RPMI8226 (cell line): ENCODE results near the gene AP5Z1.
A peak's percentile ranks its signal among the peaks of the same experiment; 100 is the strongest.

ENCODE experiments used
- DNase-seq: peaks from one replicate; pipeline ENCODE4 v3.0.0-alpha.2; 2015

AP5Z1 gene

DNA sequence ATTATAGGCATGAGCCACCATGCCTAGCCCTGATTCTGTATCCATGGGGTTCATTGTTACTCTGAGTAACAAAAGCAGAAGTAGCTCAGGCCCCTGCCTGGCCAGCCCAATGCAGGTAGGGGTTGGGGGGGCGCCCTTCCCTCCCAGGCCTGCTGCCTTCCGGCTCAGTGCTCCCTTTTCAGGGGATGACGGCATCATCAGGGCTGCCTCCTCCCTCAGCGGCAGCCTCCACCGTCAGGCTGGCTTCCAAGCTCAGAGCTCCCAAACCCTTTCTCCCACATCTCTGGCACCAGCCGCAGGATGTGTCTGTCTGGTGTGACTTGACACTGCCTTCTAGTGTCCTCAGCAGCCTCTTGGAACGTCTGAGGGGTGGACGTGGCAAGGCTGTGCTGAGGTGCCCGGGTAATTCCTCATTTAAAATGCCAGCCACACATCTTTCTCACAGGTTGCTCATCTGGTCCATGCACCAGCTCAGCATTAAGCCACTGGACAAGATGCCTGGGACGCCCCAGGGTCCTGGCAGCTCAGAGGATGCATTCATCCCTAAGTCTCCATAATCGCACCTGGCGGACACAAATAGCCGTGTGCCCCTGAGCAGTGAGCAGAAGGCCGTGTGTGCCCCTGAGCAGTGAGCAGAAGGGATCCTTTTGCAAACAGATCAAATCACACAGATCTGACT is 48.2 kb downstream of the AP5Z1 start:
- no peak for DNase-seq

DNA sequence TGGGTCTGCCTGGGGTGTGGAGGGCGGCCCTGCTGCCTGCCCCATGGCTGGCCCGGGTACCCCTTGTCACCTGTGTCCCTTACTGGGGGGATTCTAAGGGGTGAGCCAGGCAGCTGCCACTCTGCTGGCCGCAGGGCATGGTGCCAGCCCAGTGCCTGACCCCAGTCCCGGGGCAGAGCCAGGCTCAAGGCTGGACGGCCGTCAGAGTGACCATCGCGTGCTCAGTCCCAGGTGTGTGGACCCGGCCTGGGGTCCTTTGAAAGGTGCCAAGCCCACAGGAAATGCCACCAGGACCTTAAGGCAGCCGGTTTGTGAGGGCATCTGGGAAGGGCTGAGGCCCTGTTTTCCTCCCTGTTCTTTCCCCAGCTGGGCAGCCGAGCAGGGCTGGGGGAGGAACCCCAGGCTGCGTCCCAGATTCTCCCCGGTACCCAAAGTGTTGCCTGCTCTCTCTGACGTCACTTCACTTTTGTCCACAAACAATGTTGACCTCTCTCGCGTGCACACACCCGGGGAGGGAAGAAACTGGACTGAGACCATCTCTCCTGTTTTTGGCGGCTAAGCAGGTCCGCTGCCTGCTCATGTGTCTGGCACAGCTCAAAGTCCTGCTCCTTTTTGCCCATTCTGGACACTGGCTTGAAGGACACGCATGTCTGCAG is 48.8 kb downstream of the AP5Z1 start:
- DNase-seq = no peak

DNA sequence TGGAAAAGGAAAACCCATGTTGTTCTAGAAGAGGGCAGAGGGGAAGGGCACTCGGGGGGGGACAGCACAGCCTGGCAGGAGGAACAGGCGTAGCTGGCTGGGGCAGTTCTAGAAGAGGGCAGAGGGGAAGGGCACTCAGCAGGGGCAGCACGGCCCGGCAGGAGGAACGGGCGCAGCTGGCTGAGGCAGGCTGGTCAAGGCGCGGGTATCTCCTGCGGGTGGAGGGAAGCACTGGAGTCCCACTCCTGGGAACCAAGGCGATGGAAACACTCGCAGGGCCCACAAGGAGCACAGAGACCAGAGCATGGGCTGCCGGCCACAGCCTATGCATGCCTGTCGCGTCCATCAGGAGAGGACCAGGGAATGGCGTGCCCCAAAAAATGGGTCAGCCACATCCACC is 49.7 kb downstream of the AP5Z1 start:
- no peak for DNase-seq

DNA sequence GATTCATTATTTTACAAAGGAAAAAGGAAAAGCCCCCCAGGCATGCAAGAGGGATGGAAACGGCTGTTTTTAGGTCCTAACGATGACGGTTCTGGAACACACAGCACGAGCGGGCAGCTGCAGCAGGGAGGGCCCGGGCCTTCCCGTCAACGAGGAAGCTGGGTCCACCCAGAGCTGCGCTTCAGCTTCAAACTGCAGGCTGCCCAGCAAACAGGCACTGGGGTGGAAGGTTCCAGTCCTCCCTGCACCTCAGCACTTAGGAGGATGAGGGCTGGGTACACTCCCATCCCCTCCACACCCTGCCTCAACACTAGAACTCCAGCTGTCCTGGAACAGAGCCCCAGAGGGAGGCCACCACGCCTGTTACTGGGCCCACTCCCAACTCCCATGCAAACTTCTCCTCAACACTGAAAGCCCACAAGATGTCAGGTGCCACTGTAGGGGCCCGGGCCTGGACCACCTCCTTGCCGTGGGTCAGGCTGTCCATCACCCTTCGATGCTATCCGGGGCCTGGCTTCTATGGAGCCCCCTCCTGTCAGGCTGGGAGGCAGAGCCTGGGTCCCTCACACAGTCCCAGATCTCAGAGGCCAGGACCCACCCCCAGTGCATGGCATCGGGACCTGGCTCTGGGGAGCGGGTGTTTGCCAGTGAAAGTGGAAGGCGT is 53.4 kb downstream of the AP5Z1 start:
- no peak for DNase-seq

DNA sequence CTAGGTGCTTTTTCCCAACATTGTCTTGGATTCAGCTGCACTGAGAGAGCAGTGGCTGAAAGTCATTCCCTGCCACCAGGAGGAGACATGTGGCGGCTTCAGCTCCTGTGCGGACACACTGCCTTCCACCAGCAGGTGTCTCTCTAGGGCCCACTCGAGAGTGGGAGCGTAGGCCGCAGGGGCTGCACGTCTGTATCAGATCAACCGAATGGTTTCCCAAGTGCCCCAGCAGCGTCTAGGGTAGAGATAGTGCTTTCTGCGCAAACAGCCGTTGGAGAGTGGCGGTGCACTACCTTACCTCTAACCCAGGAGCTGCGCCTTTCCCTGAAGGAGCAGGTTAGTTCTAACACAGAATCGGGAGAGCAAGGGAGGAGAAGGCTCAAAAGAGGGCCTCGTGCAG is 54.8 kb downstream of the AP5Z1 start:
- DNase-seq = peak; percentile 82

DNA sequence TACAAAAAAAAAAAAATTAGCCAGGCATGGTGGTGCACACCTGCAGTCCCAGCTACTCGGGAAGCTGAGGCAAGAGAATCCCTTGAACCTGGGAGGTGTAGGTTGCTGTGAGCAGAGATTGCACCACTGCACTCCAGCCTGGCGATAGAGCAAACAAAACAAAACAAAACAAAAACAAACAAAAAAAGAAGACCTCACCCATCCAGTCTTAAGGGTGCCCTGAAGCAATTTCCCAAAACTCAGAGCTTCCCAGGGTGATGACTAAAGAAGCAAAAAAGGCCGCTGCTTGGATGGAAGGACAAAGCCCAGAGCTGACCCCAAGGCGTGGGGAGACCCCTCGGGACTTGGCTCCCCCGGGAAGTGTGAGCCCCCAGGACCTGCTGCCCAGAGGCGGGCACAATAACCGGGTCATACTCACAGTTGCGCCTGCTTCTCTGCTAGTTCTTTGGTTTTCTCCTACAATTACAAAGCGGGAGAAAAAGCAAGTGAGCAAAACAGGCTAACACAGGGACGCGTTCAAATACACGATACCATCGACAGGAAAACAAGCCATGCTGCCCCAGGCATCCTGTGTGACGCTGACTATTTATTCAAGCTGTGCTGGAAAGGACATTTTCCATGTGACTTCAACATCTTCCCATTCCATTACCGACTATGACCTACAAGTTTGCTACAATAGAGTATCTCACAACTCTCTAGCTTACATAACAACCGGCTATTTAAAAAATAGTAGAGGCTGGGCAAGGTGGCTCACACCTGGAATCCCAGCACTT is 56.5 kb downstream of the AP5Z1 start:
- DNase-seq = no peak

DNA sequence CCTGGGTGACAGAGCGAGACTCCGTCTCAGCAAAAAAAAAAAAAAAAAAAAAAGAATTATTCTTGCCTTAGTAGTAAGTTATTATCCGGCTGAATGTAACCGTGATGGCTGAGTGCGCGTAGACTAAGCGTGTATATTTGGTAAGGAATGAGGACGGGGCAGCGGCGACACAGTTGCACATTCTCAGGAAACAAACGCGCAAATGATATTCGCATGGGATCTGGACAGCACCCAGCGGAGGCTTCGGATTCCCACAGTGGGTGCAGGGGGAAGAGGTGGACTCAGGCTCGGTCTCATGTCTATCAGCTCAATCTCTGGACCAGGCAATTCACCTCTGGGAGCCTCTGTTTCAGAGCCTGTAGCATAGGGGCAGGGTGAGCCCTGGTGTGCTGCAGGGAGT is 57.3 kb downstream of the AP5Z1 start:
- no peak for DNase-seq

DNA sequence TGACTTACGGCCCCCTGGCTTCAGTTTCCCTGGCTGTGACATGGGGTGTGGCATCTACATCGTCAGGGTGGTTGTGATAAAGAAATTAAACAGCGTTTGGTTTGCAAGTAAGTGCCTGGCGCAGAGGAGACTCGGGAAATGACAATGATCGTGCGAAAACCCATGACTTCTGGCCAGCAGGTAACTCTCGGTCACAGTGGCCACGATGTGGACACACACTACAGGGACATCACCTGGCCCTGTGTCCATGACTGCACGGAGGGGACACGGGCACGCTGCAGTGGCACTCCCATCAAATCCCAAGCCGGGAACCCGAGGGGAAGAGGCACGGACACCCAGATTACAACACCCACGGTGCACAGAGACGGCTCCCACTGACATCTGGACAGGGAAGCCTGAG is 57.8 kb downstream of the AP5Z1 start:
- DNase-seq = no peak

DNA sequence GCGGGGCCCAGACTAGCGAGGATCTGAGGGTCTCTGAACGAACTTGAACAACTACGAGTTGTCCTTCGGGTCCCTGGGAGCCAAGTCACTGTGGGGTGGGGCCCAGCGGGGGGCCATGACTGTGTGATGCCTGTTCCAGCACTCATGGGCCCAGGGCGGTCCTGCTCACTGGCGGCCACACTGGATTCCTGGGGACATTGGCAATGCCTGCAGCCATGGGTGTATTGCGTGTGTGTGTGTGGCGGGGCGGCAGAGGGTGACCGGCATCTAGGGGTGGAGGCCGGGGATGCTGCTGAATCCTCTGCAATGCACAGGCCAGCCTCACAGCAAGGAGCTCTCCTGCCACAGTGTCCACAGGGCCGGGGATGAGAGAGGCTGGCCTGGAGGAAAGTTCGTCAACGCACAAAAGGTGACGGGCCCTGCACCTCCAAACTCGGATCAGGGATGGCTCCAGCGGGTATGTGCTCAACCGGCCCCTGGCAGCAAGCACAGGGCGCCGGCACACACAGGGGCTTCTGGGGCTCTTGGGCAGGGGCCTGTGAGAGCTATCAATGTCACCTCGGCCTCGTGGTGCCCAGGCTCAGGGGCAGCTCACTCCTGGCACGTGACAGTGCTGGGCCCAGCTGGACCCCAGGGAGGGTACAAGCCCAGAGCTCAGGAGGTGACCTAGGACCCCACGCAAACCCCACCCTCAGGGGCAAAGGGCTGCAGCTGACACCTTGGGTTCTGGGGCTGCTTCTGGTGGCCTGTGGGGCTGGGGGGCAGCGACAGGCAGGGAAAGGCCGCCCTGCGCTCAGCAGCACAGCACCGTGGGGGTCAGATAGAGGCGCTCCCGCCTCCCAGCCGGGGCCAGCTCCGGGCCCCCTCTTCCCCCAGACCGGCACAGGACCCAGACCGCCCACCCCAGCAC is 58.5 kb downstream of the AP5Z1 start:
- no peak for DNase-seq

DNA sequence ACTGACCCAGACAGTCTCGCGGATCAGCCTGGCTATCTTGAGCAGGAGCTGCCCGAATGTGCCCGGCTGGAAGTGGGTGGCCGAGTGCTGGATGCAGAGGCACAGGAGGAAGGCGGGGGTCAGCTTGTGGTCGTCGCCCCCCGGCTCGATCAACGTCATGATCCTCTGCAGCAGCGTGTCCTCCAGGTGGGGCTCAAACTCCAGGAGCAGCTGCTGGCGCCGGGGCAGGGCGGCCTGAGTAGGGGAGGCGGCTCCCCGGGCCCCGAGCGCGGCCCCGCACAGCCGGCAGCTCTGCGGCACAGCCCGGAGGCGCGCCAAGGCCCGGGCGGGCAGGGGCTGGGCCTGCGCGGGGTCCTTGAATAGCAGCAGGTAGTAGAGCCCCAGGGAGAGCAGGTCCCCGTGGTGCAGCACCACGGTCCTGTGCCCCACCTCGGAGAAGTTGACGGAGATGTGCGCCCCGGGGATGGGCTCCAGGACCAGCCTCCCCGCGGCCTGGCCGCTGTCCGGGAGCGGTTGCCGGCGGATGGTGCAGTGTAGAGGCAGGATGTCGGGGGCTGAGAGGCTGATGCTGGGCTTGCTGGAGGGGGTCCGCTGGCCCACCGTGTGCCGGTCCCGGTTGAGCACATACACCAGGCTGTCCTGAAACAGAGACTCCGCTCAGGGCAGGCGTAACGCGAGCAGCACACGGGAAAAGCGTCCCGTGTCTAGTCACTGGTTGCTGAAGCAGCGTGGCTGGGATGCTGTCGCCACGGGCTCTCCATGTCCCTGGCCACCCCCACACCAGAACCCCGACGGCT is 59.4 kb downstream of the AP5Z1 start:
- DNase-seq = no peak

DNA sequence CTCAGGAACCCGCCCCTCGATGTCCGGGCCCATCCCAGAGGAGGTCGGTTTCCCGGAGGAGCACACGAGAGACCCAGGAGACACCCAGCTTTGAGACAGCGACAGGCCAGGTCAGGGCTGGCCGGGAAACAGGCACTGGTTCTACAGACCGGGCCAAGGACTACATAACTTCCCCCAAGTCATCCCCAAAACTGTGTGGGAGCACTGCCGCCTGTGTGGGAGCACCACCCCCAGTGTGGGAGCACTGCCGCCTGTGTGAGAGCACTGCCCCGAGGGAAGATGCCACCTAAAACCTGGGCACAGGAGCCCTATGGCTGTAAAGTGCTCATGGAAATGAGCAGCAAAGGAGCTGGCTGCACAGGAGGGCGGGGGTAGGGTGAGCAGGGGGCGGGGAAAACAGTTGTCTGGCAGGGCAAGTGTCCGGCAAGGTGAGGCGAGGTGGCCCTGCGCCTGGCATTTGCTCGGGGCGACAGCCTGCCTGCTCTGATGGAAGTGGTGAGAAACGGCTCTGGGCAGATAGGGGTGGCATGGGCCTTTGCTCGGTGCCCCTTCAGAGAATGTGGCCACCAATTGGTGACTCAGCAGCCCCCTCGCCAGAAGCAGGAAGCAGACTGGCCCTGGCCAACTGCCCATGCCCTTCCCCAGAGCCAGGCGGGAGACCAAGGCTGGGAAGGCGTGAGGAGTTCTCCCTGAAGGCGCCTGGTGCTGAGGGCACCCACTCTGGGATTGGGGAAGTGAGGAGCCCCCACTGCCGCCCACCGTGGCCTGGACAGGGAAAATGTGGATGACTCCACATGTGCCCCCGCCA is 60.2 kb downstream of the AP5Z1 start:
- DNase-seq = no peak

DNA sequence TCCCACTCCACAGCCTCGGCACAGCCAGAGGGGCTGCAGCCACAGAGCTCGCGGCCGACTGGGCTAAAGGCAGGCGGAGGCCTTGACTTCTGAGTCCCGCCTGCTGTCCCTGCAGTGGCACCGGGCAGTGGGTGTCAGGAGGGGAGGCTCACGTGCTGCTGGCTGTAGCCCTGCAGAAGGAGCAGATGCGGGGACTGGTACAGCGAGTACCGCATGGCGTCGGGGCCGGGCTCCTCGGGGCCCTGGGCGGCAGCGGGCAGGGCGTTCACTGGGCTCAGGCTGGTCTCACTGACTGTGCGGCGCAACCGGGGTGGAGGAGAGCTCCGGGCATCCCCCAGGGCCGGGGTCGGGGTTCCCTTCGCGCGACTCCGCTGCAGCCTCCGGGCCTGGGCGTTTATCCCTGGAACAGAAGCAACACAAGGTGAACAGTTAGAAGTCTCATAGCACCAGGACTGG is 60.8 kb downstream of the AP5Z1 start:
- no peak for DNase-seq

DNA sequence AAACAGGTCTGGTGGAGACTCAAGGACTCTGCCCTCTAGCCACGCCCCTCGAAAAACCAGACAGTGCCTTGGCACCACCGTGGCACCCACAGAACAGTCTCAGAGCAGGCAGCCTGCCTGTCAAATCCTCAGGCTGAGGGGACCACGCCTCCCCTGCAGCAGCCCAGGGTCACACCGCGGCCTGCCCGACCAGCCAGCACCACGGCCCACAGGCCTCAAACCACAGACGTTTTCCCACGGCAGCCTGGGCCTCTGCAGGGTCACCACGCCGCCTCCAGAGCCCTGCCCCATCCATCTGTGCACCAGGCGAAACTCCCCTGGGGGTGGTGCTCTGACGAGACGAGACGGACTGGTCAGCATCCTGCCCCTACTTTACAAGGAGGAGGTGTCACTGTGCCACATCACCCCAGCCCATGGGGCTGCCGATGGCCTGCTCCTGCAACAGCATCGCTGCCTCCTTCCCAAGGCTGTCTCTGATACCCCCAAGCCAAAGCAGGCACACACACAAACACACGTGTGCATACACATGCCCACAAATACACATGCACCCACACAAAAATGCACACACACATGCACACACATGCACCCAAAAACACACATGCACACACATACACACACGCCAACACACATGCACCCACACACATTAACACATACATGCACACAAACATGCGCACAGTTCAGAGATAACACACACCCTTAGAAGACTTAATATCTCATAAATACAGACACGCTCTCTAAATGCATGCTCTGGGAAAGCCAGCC is 61.8 kb downstream of the AP5Z1 start:
- DNase-seq = peak; percentile 35

DNA sequence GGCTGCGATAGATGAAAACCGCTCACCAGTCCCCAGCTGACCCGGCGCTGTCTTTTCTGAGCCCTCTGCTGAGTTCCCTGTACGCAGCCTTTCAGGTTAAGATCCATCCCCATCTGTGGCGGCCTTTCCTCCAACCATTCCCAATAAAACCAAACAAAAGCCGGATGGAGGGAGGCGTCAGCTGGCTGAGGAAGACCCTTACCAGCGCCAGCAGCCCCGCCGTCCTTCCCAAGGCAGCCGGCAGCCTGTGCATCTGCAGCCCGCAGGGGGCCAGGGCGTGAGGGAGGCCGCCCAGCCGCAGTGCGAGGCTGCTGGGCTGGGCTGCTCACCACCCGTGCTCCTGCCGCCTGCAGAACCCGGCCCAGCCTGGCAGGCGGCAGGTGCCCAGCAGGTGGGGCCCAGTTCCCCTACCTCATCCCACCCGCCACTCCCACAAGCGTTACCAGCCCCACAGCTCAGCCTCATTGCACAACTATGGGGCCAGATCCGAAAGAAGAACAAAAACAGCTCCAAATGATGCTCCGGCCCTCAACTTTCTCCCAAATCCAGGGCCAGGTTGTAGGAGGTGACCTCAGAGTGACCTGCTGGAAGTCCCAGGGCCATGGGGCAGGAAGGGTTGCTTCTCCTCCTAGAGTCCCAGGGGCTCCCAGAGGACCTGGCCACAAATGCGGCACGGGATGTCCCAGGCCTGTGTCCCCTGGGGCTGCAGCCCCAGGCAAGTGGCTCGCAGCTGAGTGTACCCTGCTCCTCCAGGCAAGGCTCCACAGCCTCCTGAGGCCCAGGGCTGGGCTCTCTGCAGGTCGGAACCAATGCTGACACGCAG is 62.6 kb downstream of the AP5Z1 start:
- no peak for DNase-seq

DNA sequence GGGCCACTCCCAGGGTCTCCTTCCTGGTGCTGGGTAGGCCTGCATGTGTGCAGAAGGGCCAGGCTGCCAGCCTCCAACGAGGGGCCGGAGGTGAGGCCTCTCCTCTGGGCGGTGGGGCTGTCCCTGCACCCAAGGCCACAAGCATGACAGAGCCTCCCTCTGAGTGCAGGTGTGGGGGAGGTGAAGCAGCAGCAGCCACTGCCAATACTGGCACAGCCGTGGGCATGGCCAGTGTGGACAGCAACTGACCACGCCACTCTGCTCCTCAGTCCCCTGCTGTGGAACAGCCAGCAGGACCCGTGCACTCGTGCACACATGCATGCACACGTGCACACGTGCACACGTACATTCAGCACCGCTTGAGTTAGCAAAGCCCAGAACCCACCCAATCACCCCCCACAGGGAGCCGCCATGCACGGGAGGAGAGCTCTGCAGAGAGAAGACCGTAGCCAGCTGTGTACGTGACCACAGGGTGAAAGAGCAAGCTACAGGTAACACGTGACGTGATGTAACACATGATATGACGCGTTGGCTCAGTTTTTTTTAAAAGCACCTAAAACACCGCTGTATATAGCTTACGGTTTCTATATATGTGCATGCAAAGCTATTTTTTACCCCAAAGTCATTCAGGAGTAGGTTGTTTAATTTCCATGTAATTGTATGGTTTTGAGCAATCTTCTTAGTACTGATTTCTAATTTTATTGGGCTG is 63.4 kb downstream of the AP5Z1 start:
- no peak for DNase-seq

DNA sequence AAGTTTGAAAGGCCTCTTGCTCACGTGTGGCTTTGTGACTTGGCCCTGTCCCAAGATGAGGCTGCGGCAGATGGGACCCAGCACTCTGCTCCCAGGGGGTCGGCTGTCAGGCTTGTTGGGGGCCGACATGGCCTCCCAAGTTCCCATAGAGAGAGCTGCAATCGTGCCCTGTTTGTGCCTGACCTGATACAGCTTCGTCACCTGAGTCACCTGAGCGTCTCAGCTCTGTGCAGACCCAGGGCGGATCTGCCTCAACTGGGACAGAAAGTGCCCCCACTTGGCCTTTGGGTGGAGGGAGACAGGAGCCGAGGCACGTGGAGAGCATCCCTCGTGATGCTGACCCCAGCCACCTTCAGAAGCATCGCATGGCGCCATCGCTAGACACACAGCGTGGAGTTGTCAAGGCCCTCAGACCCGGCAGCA is 64.7 kb downstream of the AP5Z1 start:
- DNase-seq = no peak
